ENCODE results near the gene RAB20.
"Not testable (repeated sequence)": the region's sequence is repeated elsewhere in the genome, so short reads cannot be mapped to it uniquely, and the experiment has no call there.

Gene RAB20

GRCh38 chr13:110554227-110554836 lies 7.2 kb downstream of the RAB20 start:
- DNase-seq (ENCODE audit: low spot score) = no peak

- DNase-seq (ENCODE audit: low spot score) = no peak
These were observed 8.1 kb downstream of the RAB20 start for GRCh38 chr13:110553417-110553816.

- no peak for DNase-seq (ENCODE audit: low spot score)
These were observed 8.8 kb downstream of the RAB20 start for GRCh38 chr13:110552767-110553166.

GRCh38 chr13:110551284-110551683 lies 10.2 kb downstream of the RAB20 start:
- no peak for DNase-seq (ENCODE audit: low spot score)

- DNase-seq (ENCODE audit: low spot score) = no peak
These were observed 11.7 kb downstream of the RAB20 start for GRCh38 chr13:110549795-110550160.

GRCh38 chr13:110548891-110549794 lies 12.4 kb downstream of the RAB20 start:
- DNase-seq (ENCODE audit: low spot score) = no peak

GRCh38 chr13:110546926-110547325 lies 14.6 kb downstream of the RAB20 start:
- no peak for DNase-seq (ENCODE audit: low spot score)

GRCh38 chr13:110546378-110546777 lies 15.1 kb downstream of the RAB20 start:
- no peak for DNase-seq (ENCODE audit: low spot score)

- DNase-seq (ENCODE audit: low spot score) = no peak
These were observed 19.2 kb downstream of the RAB20 start for GRCh38 chr13:110542169-110542796.

GRCh38 chr13:110541526-110541920 lies 20.0 kb downstream of the RAB20 start:
- DNase-seq (ENCODE audit: low spot score) = no peak

GRCh38 chr13:110540871-110541525 lies 20.5 kb downstream of the RAB20 start:
- no peak for DNase-seq (ENCODE audit: low spot score)

GRCh38 chr13:110539894-110540293 lies 21.6 kb downstream of the RAB20 start:
- no peak for DNase-seq (ENCODE audit: low spot score)

- DNase-seq (ENCODE audit: low spot score) = no peak
These were observed 22.9 kb downstream of the RAB20 start for GRCh38 chr13:110538632-110539031.

- DNase-seq (ENCODE audit: low spot score) = no peak
These were observed 25.4 kb downstream of the RAB20 start for GRCh38 chr13:110536006-110536693.

GRCh38 chr13:110535526-110535925 lies 26.0 kb downstream of the RAB20 start:
- DNase-seq (ENCODE audit: low spot score) = no peak

- DNase-seq (ENCODE audit: low spot score) = no peak
These were observed 27.5 kb downstream of the RAB20 start for GRCh38 chr13:110533771-110534670.

- not testable (repeated sequence) for DNase-seq (ENCODE audit: low spot score)
These were observed 29.3 kb downstream of the RAB20 start for GRCh38 chr13:110532258-110532657.

GRCh38 chr13:110531671-110532083 lies 29.8 kb downstream of the RAB20 start:
- DNase-seq (ENCODE audit: low spot score) = no peak

- no peak for DNase-seq (ENCODE audit: low spot score)
These were observed 30.4 kb downstream of the RAB20 start for GRCh38 chr13:110531100-110531499.

- no peak for DNase-seq (ENCODE audit: low spot score)
These were observed 31.8 kb downstream of the RAB20 start for GRCh38 chr13:110529522-110530311.
